ENCODE results near the gene RPS16.
"Not testable (repeated sequence)": the region's sequence is repeated elsewhere in the genome, so short reads cannot be mapped to it uniquely, and the experiment has no call there.

RPS16 gene

DNA sequence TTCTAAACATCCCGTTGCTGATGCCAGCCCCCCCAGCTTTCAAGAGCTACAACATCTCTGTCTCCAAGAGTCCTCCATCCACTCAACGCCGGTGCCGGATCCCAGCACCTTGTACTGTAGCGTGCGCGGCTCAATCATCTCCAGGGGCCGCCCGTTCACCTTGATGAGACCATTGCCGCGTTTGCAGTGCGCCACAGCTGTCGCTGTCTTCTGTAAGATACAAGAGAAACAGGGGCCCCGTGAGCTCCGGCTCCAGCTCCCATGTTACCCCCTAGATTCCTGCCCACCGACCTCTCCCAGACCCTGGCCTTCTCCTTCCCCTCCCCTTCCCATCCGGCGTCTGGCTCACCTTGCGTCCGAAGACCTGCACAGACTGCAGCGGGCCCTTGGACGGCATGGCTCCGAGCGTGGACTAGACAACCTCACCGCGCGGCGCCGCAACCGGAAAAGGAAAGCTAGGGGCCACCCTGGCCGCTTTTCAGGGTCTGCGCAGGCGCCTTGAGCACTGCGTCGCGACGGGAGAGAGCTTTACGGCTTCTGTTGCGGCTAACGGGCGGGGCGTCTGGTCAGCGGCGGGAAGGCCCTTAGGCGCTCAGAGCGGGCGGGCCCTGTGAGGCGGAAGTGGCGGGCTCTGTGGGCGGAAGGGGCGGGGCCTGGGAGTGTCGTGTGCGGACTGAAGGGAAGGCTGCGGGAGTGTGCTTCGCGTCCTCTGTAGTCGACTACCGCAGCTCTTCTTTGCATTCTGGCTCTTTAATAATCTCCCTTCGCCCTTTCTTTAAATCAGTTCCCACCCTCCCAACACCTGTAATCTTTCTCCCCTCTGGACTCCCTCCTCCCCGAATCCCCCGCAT is at the start of gene RPS16:
TSS of gene RPS16 (minus strand) at position 451 of the 851 bp plus-strand sequence. CDS start at position 397, 54 bp downstream.
- DNase-seq, result peak; percentile 99

DNA sequence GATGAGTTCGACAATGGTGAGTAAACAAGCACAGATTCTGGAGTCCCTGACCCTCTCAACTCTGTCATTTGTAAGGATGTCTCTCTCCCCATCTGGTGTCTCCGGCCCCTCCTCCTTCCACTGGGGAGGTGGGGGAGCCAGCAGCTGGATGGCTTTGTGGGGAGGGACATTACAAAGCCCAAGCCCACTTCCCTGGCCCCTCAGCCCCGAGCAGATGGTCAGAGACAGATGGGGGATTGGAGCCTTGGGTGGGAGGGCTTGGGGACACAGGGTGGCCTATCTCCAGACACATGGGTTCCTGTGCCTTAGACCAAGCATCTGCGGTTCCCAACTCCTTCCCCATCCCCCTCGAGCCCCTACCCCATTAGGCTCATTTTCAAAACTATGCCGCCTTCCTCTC is 47.4 kb upstream of the RPS16 start:
- DNase-seq, result no peak

DNA sequence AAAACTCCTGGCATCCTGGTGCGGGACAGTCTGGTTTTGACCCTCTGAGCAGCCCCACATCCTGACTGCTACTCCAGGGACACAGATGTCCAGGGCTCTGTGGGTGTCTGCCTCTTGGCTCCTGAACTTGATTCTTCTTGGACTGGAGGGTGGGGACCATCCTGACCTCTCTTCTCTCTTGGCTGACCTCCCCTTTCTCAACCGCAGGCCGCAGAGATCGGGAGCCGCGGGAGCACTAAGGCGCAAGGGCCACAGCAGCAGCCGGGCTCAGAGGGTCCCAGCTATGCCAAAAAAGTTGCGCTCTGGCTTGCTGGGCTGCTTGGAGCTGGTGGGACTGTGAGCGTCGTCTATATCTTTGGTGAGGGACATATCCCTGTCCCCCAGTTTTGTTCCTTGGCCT is 45.9 kb upstream of the RPS16 start:
- no peak for DNase-seq

DNA sequence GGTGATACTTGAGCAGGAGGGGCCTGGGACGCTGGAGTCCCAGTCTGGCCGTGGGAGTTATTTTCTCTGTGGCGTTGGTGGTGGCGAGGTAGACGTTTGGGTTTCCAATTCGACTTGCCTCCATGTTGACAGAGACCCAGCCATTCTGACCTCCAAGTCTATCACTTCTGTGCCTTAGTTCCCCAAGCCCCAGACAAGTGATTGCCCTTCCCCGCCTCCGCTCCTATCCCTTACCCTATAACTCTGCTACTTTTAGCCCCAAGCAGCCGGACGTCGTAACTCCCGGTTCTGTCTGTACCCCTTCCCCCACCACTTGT is 45.4 kb upstream of the RPS16 start:
- DNase-seq, result no peak

DNA sequence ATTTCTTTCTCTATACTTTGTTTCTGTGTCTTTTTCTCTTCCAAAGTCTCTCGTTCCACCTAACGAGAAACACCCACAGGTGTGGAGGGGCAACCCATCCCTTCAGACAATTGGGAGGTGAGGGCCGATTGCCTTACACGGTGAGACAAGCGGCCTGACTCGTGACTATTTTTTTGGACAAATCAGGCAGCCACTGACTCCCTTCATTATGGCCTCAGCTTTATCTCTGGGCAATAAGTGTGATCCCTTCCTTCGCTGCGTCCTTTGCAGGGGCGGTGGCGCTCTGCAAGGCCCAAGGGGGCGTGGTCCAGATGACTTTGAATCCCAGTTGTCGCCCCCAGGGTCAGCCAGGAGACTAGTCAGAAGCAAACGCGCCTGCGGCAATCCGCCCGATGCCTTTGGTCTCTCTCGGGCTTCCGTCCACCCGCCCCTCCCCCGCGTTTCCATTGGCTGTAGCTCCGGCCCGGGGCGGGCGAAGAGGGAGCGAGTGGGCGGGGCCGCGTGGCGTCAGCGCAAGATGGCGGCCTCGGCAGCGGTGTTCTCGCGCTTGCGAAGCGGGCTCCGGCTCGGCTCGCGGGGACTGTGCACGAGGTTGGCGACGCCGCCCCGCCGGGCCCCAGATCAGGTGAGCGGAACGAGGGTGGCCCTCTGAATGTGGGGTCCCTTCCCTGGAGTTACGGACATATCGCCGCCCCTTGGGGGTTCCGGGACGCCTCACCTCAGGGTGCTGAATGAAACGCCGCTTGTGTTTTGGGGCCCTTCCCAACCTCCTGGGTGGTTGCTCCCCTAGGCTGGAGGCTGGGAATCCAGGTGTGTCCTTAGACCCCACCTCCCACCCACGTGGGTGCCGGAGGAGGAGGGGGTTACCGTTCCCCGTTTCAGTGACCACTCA is 44.8 kb upstream of the RPS16 start, which contains the start of gene TIMM50:
TSS of gene TIMM50 (plus strand) at position 502 of the 892 bp plus-strand sequence. CDS start at position 518, 16 bp downstream.
- DNase-seq, result peak; percentile 97

DNA sequence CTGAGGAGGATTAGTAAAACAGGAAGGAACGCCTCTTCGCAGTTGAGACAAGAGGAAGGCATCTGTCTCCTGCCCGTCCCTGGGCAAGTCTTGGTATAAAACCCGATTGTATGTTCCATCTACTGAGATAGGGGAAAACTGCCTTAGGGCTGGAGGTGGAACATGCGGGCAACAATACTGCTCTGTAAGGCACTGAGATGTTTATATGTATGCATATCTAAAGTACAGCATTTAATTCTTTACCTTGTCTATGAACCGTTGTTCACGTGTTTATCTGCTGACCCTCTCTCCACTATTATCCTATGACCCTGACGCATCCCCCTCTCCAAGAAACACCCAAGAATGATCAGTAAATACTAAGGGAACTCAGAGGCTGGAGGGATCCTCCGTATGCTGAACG is 44.2 kb upstream of the RPS16 start:
- no peak for DNase-seq

DNA sequence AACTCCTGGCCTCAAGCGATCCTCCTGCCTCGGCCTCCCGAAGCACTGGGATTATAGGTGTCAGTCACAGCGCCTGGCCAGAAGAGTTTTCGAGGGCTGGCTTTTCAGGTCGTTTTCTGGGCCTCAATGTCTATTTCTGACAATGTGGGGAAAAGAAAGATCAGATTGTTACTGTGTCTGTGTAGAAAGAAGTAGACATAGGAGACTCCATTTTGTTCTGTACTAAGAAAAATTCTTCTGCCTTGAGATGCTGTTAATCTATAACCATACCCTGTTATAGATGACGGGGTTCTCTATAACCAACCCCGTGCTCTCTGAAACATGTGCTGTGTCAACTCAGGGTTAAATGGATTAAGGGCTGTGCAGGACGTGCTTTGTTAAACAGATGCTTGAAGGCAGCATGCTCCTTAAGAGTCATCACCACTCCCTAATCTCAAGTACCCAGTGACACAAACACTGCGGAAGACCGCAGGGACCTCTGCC is 43.6 kb upstream of the RPS16 start:
- DNase-seq, result not testable (repeated sequence)

DNA sequence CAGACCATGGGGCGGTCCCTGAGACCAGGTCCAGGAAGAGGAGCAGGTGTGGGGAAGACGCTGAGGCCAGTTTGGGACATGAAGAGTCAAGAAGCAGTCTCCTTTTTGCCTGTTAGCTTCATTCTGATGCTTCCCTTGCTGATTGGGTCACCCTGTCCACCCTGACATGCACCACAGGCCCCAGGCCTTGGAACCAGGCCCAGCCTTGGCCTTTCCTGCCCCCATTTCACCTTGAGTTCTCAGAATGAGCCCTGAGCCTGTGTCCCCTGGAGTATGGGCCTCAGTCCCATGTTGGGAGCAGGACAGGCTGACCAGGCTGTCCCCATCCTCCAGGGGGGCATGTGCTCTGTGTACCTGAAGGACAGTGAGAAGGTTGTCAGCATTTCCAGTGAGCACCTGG is 40.0 kb upstream of the RPS16 start:
- DNase-seq, result no peak

DNA sequence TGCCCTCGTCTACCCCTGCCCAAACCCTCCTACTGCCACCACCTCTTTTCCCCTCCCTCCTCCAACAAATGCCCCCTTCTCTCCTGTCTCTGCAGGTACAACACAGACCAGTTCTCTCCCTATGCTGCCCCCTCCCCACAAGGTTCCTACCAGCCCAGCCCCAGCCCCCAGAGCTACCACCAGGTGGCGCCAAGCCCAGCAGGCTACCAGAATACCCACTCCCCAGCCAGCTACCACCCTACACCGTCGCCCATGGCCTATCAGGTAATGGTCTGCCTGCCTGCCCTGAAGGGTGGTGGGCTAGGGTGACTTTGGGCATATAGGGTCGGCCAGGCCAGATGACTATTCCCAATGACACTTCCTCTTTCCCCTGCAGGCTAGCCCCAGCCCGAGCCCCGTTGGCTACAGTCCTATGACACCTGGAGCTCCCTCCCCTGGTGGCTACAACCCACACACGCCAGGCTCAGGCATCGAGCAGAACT is 38.4 kb upstream of the RPS16 start:
- DNase-seq, result peak; percentile 76

DNA sequence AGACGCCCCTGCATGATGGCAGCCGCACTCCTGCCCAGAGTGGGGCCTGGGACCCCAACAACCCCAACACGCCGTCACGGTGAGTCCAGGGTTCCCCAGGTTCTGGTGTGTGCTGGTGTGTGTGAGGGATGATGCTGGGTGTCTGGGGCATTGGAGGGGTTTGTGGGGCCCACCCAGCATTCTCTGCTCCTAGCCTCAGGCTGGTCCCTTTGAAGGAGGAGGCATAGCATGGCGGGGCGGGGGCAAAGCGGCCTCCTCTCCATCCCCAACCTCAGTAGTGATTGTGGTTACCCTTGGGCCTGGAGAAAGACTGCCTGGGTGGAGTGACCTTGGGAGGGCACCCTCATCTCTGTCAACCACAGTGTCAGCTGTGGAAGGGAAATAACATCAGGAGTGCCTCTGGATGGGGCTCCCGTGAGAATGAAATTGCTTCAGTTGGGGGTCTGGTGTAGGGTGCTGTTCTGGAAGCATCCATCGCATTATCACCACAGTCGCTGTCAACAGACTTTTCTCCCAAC is 37.8 kb upstream of the RPS16 start:
- no peak for DNase-seq

DNA sequence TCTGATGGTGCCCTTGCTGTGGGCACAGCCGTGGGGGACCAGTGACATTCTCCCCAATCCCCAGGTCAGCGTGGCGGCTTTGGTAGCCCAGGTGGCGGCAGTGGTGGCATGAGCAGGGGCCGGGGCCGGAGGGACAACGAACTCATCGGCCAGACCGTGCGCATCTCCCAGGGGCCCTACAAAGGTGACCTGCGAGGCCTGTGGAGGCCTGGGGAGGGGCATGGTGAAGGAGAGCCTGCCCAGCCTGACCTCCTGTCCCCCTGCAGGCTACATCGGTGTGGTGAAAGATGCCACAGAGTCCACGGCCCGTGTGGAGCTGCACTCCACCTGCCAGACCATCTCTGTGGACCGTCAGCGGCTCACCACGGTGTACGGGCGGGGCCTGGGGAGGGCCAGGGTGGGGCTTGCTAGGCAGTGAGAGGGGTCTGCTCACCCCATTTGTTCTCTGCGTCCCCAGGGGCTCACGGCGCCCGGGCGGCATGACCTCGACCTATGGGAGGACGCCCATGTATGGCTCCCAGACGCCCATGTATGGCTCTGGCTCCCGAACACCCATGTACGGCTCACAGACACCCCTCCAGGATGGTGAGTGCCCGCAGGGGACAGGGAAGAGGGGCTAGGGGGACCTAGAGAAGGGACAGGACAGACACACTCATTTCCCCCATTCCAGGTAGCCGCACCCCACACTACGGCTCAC is 37.1 kb upstream of the RPS16 start:
- no peak for DNase-seq

DNA sequence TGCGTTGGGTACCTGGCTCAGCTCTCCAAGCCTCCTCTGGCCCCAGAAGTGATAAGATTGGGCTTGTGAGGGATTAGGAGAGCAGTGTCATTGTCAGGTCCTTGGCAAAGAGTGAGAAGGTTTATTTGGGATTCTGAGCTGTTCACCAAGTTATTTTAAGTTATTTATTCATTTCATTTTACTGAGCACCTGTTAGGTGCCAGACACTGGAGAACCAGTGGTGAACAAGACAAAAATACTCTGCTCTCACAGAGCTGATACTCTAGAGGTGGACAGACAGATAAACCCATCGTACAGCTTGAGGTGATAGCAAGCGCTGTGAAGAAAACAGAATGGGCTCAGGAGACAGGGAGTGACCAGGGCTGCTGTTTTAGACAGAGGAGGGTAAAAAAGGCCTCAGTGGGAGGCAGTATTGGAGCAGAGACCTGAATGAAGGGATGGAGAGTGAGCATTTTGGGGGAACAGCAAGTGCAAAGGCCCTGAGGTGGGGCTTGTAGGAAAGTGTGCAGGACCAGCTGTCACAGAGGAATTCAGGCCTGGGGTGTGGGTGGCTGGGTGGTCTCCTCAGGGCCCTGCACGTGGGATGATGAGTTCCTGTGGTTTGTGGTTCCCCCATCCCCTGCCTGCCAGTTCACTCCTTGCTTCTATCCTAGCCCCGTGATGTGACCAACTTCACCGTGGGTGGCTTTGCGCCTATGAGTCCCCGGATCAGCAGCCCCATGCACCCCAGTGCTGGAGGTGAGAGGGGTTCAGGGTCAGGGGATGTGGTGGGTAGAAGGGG is 36.2 kb upstream of the RPS16 start:
- DNase-seq, result no peak

DNA sequence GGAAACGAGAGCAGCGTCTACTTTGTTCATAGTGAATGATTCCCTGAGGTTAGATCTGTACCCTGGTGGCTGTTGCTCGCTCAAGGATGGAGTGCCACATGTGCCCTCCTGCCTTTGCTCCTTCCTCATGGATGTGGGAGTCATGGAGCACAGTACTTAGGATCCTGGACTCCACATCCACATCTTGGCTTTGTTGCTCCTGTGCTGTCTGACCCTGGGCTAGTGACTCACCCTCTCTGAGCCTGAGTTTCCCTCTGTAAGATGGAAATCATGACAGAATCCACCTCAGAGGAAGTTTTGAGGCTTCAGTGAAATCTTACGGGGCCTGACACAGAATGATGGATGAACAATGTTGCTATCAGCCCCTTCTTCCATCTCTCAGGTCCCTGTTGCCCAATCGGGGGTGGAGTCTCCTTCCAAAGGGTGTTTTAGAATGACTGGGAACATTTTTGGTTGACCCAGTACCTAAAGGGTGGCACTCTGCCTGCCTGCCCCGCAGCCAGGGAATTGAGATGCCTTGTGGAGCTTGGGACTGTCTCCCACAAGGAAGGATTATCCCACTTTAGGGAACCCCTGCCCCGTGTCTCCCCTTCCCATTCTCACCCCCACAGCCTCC is 35.1 kb upstream of the RPS16 start:
- no peak for DNase-seq

DNA sequence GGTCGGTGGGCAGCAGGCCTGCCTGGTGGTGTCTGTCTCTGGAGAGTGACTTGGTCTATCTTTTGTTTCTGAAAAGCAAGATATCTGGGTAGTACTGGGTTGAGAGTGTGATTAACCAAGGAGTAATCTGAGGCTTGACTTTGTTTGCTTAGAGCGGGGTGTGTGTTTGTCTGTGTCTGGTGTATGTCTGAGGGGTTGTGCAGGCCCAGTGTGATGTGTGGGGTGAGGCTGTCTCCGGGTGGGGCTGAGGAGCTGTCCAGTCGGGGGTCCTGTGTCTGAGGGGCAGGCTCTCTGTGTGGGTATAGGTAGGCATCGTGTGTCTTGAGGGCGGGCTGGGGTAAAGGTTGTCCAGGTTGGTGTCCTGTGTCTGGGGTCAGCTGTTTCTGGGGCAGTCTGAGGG is 33.8 kb upstream of the RPS16 start:
- no peak for DNase-seq

DNA sequence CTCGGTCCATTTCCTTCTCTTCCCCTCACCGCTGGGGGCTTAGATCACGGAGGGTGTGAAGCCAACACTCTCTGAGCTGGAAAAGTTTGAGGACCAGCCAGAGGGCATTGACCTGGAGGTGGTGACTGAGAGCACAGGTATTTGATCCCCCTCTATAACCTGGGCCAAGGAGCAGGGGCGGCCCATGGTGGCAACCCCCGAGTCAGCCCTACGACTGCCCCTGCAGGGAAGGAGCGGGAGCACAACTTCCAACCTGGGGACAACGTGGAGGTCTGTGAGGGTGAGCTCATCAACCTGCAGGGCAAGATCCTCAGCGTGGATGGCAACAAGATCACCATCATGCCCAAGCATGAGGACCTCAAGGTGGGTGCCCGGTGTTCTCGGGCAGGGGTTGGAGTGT is 33.3 kb upstream of the RPS16 start:
- no peak for DNase-seq

DNA sequence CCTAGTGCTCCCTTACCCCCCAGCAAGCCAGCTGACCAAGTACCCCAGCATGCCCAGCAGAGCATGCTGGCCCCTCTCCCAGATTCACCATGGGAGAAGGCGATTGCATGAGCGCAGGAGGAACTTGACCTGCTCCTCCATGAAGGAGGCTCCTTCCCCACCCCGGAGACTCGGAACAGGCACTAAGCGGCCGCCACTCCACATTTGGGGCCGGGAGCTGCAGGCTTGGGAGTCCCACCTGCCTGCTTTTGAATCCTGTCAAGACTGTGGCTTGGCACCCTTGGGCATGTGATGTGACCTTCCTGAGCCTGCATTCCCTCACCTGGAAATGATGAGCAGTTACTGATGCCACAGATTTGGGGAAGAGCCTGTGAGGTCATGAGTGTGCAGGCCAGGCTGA is 32.2 kb upstream of the RPS16 start:
- no peak for DNase-seq

DNA sequence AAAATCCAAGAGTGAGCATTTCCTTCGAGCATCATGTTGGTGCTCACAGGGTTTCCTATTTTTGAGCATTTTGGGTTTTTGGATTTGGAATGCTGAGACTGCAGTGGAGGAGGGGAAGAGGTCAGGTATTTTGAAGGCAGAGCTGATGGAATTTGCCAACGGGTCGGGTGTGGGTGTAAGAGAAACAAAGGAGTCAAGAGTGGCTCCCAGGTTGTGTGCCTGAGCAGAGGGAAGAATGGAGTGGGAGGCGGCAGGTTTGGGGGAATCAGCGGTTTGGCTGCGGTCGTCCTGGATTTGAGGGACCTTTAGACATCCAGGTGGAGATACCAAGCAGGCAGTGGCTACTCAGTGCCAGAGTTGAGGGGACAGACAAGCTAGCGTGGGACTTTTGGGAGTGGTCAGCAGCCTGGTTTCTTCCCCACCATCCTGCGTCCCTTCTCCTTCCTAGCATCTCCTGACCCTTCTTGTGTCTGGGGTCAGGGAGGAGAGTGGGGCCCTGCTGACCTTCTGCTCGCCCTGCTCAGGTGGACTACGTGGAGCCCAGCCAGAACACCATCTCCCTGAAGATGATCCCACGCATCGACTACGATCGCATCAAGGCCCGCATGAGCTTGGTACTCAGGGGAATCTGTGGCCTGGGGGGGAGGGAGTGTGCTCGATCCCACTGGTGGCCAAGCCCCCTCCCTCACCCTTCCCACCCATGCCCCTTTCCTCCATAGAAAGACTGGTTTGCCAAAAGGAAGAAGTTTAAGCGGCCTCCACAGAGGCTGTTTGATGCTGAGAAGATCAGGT is 30.4 kb upstream of the RPS16 start:
- no peak for DNase-seq

DNA sequence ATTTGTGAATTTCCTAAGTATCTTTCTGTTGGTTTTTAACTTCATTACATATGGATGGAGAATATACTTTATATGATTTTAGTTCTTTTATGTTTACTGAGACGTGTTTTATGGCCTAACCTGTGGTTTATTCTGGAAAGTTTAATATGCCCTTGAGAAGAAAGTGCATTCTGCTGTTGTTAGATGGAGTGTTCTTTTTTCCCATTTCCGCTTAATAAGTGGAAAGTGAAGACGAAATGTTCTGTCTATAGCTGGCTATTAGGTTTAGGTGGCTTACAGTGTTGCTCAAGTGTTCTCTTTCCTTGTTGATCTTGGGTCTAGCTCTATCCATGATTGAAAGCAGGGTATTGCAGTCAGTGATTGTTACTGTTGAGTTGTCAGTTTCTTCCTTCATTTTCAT is 27.7 kb upstream of the RPS16 start:
- no peak for DNase-seq

DNA sequence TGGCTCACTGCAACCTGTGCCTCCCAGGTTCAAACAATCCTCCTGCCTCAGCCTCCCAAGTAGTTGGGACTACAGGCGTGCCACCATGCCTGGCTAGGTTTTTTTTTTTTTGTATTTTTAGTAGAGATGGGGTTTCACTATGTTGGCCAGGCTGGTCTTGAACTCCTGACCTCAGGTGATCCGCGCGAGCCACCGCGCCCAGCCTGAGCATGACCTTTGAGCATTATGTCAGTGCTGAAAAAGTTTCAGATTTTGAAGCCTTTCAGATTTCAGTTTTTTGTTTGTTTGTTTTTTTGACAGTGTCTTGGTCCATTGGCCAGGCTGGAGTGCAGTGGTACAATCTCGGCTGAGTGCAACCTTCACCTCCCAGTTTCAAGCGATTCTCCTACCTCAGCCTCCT is 15.5 kb upstream of the RPS16 start:
- not testable (repeated sequence) for DNase-seq

DNA sequence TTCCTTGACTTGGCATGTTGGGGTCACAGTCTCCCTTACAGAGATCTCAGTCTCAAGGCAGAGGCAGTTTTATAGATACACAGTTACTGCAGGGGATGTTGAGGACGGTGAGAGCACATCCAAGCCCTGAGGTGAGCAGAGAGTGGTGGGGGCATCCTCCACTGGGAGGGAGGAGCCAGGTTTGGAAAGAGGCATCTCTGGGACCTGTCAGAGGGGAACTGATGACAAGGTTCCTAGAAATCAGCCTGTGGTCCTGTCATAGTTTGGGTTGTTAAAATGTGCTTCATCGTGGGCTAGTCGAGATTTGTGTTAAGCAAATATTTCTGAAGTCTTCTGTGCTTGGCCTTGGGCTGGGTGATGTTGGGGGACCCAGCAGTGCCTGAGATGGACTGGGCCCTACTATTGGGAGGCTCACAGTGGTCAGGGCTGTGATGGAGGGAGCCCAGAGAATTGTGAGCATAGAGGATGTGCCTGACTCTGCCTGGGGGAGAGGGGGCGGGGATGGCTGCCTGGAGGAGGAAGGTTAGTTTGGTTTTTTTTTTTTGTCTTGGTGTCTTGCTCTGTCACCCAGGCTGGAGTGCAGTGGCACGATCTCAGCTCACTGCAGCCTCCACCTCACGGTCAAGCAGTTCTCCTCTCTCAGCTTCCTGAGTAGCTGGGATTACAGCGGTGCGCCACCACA is 13.5 kb upstream of the RPS16 start:
- DNase-seq, result no peak

All from CD4-positive, alpha-beta T cell treated with Interleukin-12 subunit alpha and Interleukin-12 subunit beta, for 1 hour (primary cell).